Cerebellar cortex (tissue), 1 donor: ENCODE data around the gene DPEP1.
"Not testable (repeated sequence)": the region's sequence is repeated elsewhere in the genome, so short reads cannot be mapped to it uniquely, and the experiment has no call there.

ENCODE experiments used
- DNase-seq: peaks from one replicate; pipeline ENCODE4 v3.0.0-alpha.2; 2015; ENCODE audit warnings: low spot score

Gene DPEP1

GRCh38 chr16:89619840-89620239, 6.4 kb downstream of the DPEP1 start:
- no peak for DNase-seq

GRCh38 chr16:89620406-89620841, 7.0 kb downstream of the DPEP1 start:
- DNase-seq: no peak

GRCh38 chr16:89621136-89621697, 7.8 kb downstream of the DPEP1 start:
- DNase-seq: no peak

GRCh38 chr16:89621698-89622409, 8.4 kb downstream of the DPEP1 start:
- no peak for DNase-seq

- no peak for DNase-seq
These were observed 10.2 kb downstream of the DPEP1 start for GRCh38 chr16:89623511-89624261.

- no peak for DNase-seq
These were observed 11.6 kb downstream of the DPEP1 start for GRCh38 chr16:89624777-89625761.

- DNase-seq: no peak
These were observed 16.6 kb downstream of the DPEP1 start for GRCh38 chr16:89629827-89630610.

GRCh38 chr16:89633064-89633631, 19.7 kb downstream of the DPEP1 start:
- no peak for DNase-seq

GRCh38 chr16:89634463-89635385, 21.3 kb downstream of the DPEP1 start:
- DNase-seq: not testable (repeated sequence)

- DNase-seq: no peak
These were observed 23.2 kb downstream of the DPEP1 start for GRCh38 chr16:89636663-89637062.

GRCh38 chr16:89637379-89637778, 23.9 kb downstream of the DPEP1 start:
- no peak for DNase-seq

- no peak for DNase-seq
These were observed 25.0 kb downstream of the DPEP1 start for GRCh38 chr16:89638455-89638854.

- DNase-seq: no peak
These were observed 25.9 kb downstream of the DPEP1 start for GRCh38 chr16:89639385-89639784.

- no peak for DNase-seq
These were observed 28.1 kb downstream of the DPEP1 start for GRCh38 chr16:89641458-89642119.

- no peak for DNase-seq
These were observed 29.1 kb downstream of the DPEP1 start for GRCh38 chr16:89642574-89642973.

GRCh38 chr16:89643769-89644300, 30.4 kb downstream of the DPEP1 start:
- no peak for DNase-seq

- DNase-seq: no peak
These were observed 31.7 kb downstream of the DPEP1 start for GRCh38 chr16:89645122-89645521.

- no peak for DNase-seq
These were observed 32.8 kb downstream of the DPEP1 start for GRCh38 chr16:89646270-89646669.

- no peak for DNase-seq
These were observed 33.5 kb downstream of the DPEP1 start for GRCh38 chr16:89646906-89647305.
